GM21529 (cell line): ENCODE results near the gene BACH2.

Experiments used
- ATAC-seq: cut with Tn5 transposase; IDR thresholded peaks from one replicate; pipeline ENCODE4 v1.9.1; 2021; ENCODE audit not compliant: unreplicated experiment

Gene BACH2

GRCh38 chr6:90241229-90241880 is 55.3 kb downstream of the BACH2 start:
- no peak for ATAC-seq

GRCh38 chr6:90238496-90239266 is 58.0 kb downstream of the BACH2 start:
- no peak for ATAC-seq

GRCh38 chr6:90237350-90237990 is 59.2 kb downstream of the BACH2 start:
- no peak for ATAC-seq

GRCh38 chr6:90233994-90234393 is 62.6 kb downstream of the BACH2 start:
- ATAC-seq, result no peak

GRCh38 chr6:90233213-90233612 is 63.4 kb downstream of the BACH2 start:
- no peak for ATAC-seq

GRCh38 chr6:90231798-90232197 is 64.8 kb downstream of the BACH2 start:
- ATAC-seq, result no peak

GRCh38 chr6:90231308-90231707 is 65.3 kb downstream of the BACH2 start:
- no peak for ATAC-seq

- no peak for ATAC-seq
Measured at GRCh38 chr6:90230548-90231215, 66.0 kb downstream of the BACH2 start.

- no peak for ATAC-seq
Measured at GRCh38 chr6:90229331-90230010, 67.2 kb downstream of the BACH2 start.

- no peak for ATAC-seq
Measured at GRCh38 chr6:90227673-90228072, 69.0 kb downstream of the BACH2 start.

GRCh38 chr6:90227213-90227612 is 69.4 kb downstream of the BACH2 start:
- no peak for ATAC-seq

- ATAC-seq, result no peak
Measured at GRCh38 chr6:90226257-90226656, 70.4 kb downstream of the BACH2 start.

GRCh38 chr6:90224196-90224595 is 72.4 kb downstream of the BACH2 start:
- ATAC-seq, result no peak

GRCh38 chr6:90222724-90223198 is 73.9 kb downstream of the BACH2 start:
- no peak for ATAC-seq

- no peak for ATAC-seq
Measured at GRCh38 chr6:90222008-90222407, 74.6 kb downstream of the BACH2 start.

GRCh38 chr6:90221403-90221802 is 75.2 kb downstream of the BACH2 start:
- ATAC-seq, result no peak

GRCh38 chr6:90220273-90220672 is 76.4 kb downstream of the BACH2 start:
- no peak for ATAC-seq

- no peak for ATAC-seq
Measured at GRCh38 chr6:90219209-90219985, 77.2 kb downstream of the BACH2 start.

- ATAC-seq, result no peak
Measured at GRCh38 chr6:90218959-90219208, 77.8 kb downstream of the BACH2 start.

- ATAC-seq, result no peak
Measured at GRCh38 chr6:90217506-90218127, 79.0 kb downstream of the BACH2 start.
